HS-27A (cell line): ENCODE results near the gene TAF7L.
"Not testable (repeated sequence)": the region's sequence is repeated elsewhere in the genome, so short reads cannot be mapped to it uniquely, and the experiment has no call there.

ENCODE experiments used
- DNase-seq: peaks from one replicate; pipeline ENCODE4 v3.0.0-alpha.2; 2012; ENCODE audit warnings: low read depth, missing footprints

TAF7L gene

GRCh38 chrX:101290957-101291603 is at the start of gene TAF7L:
TAF7L (minus strand) TSS chrX:101291334; CDS start chrX:101287543, 3,791 bp downstream.
- no peak for DNase-seq

- DNase-seq, result no peak
Observed at GRCh38 chrX:101337776-101338271, 46.7 kb upstream of the TAF7L start.

GRCh38 chrX:101334310-101334709 is 43.2 kb upstream of the TAF7L start:
- DNase-seq, result not testable (repeated sequence)

GRCh38 chrX:101326600-101326999 is 35.5 kb upstream of the TAF7L start:
- not testable (repeated sequence) for DNase-seq

- DNase-seq, result no peak
Observed at GRCh38 chrX:101303790-101304189, 12.7 kb upstream of the TAF7L start.

GRCh38 chrX:101295603-101296002 is 4.5 kb upstream of the TAF7L start:
- not testable (repeated sequence) for DNase-seq

- DNase-seq, result peak; percentile 14
Observed at GRCh38 chrX:101287402-101287801, 3.7 kb downstream of the TAF7L start.

- DNase-seq, result no peak
Observed at GRCh38 chrX:101276238-101276637, 14.9 kb downstream of the TAF7L start.

- DNase-seq, result no peak
Observed at GRCh38 chrX:101274198-101274597, 16.9 kb downstream of the TAF7L start.

- DNase-seq, result no peak
Observed at GRCh38 chrX:101265869-101266428, 25.2 kb downstream of the TAF7L start.

- no peak for DNase-seq
Observed at GRCh38 chrX:101263766-101264165, 27.4 kb downstream of the TAF7L start.

- no peak for DNase-seq
Observed at GRCh38 chrX:101262590-101262989, 28.5 kb downstream of the TAF7L start.

GRCh38 chrX:101260435-101260834 is 30.7 kb downstream of the TAF7L start:
- no peak for DNase-seq

GRCh38 chrX:101258259-101258581 is 32.9 kb downstream of the TAF7L start:
- DNase-seq, result no peak

- no peak for DNase-seq
Observed at GRCh38 chrX:101257448-101258258, 33.5 kb downstream of the TAF7L start.

- no peak for DNase-seq
Observed at GRCh38 chrX:101252634-101253033, 38.5 kb downstream of the TAF7L start.

GRCh38 chrX:101241531-101241930 is 49.6 kb downstream of the TAF7L start:
- DNase-seq, result no peak

- no peak for DNase-seq
Observed at GRCh38 chrX:101237041-101237440, 54.1 kb downstream of the TAF7L start.

- no peak for DNase-seq
Observed at GRCh38 chrX:101232316-101232715, 58.8 kb downstream of the TAF7L start.

- DNase-seq, result no peak
Observed at GRCh38 chrX:101231080-101231479, 60.1 kb downstream of the TAF7L start.

GRCh38 chrX:101230636-101231035 is 60.5 kb downstream of the TAF7L start:
- no peak for DNase-seq

GRCh38 chrX:101229170-101229569 is 62.0 kb downstream of the TAF7L start:
- DNase-seq, result peak; percentile 46

GRCh38 chrX:101223226-101223625 is 67.9 kb downstream of the TAF7L start:
- no peak for DNase-seq
